ENCODE results near the gene BMF.
A peak's percentile ranks its signal among the peaks of the same experiment; 100 is the strongest.
"Not testable (repeated sequence)": the region's sequence is repeated elsewhere in the genome, so short reads cannot be mapped to it uniquely, and the experiment has no call there.

Gene BMF

DNA sequence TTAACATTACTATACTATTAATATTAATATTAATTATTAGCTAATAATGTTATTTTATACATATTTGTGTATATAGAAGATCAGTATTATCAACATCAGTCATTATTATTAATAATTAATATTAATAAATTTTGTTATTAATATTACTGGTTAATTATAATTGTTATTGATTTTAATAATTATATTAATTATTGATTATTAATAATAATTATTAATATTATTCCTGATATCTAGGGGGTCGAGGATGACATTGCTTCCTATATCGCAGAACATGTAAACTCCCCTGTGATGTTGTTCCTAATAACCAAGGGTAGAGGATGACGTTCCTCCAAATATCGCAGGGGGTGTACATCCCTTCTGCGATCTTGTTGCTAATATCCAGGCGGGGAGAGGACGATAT lies 17.3 kb upstream of the BMF start:
- DNase-seq, result no peak

DNA sequence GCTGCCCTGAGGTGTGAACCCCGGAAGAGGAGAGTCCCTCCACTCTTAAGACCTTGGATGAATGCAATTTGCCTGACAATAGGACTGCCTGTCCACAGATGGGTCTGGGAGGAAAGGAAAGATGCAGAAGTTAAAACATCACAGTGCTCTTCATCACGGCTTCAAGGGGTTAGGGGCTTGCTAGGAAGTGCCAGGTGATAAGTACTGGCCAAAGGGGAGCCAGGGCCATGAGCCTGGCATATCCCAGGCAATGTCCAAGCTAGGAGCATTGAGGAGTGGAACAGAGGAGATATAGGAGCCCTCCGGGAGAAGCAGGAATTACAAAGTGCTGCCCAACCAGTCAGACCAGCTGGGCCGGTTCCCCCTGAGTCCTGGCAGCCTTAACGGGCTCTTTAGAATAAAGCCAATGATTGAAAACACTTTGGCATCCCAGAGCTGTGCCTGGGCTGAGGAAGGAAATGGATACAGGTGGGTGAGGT lies 16.2 kb upstream of the BMF start:
- not testable (repeated sequence) for DNase-seq

DNA sequence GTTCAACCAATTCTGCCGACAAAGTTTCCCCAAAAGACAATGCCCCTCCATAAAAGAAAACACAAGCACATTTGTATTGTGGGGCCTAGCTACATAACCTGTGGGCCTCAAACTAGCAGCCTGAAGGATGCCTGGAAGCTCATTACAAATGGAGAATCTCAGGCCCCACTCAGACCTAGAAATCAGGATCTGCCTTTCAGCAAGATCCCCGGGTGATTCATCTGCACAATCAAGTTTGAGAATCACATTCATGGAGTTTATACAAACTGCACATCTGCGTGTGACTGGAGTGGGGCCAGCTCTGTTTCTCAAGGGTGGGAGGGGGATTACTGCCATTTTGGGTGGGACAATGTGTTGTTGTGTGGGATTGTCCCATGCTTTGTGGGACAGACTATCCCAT lies 15.7 kb upstream of the BMF start:
- DNase-seq, result not testable (repeated sequence)

DNA sequence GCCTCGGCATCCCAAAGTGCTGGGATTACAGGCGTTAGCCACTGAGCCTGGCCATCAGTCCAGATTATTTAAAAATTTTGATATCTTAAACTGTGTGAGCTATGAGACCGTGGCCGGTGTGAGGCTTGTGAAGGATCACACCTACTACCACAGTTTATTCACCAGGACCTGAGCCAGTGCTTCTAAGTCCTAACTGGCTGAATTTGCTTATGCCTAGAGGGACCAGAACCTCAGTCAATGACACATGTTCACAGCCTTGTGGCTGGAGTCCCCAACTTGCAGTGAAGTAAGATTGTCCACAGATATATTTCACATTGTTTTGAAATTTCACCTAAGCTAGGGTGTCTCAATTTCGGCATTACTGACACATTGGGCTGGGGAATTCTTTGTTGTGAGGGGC lies 15.2 kb upstream of the BMF start:
- DNase-seq, result not testable (repeated sequence)

DNA sequence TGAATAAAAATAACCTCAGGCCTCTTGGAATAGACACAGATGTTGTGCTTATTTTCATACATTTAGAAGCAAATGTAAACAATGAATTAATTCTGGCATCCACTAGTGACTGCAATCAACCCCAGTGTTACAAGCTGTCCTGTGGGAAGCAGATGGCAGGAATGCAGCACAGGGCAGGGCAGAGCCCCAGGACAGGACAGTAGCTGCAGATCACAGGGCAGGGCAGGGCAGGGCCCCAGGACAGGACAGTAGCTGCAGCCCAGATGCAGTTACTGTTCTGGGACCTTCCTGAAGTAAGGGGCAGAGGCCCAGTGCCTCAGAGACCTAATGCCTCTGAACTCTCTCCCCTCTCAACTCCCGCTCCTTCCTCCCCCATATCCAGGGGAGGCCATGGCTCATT lies 14.3 kb upstream of the BMF start:
- DNase-seq, result not testable (repeated sequence)

DNA sequence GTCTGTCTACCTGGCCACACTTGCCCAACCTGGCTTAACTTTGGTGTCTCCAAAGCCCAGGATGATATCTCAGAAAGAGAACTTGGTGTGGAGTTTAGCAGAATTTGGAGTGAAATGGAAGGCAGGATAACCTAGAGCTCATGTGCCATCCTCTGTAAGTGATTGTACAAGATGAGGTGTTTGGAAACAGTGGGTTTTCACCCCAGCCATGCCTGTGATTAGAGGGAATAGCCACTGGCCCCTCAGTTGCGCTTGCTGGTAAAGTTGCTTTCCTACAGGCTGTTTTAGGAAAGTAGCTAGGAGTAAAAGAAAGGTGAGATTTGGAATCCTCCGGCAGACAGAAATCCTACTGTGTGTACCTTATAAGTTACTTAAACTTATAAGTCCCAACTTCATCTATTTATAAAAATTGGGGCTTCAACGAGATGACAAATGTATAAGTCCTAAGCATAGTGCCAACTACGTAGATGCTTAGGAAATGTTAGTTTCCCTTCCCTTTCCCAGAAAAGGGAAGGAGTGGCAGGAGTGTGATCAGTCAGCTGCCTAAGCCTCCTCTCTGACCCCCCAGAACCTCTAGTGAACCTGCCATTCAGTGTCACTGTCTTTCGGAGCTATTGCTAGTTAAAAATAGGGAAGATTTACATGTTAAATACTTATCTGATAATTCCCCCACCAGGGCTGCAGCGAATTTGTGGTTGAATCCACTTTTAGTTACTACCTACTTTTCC lies 13.4 kb upstream of the BMF start:
- DNase-seq, result no peak

DNA sequence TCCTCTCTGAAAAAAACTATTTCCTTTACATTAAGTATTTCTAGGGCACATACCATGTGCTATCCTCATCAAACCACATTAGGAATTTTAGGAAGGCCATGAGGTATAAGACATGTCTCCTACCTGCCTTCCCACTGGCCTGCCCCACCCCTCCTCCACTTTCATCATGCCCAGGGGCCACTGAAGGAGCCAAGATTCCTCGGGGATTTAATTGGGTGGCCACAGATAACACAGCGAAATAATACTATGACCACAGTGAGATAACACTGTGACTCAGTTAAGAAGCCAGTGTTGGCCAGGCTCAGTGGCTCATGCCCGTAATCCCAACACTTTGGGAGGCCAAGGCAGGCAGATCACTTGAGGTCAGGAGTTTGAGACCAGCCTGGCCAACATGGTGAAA lies 9.8 kb upstream of the BMF start:
- DNase-seq, result no peak

DNA sequence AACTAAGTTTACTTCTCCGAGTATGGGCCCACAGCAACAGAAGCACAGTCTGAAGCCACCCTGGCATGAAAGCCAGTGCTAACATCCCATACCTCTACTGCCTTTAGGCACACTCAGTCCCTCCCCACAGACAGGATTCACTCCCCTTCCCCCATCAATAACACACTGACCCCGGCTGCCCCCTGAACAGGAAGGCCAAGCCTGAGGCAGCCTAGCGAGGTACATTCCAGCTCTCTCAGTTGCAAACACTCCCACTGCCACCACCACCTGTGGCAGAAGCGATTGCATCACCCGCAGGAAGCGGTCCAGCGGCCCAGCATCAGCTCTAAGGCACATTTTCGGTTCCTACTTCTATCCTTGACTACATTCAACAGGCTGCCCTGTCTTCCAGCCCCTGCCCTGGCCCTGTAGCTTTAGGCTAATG lies 7.0 kb upstream of the BMF start:
- peak; percentile 74 to 77 for DNase-seq

DNA sequence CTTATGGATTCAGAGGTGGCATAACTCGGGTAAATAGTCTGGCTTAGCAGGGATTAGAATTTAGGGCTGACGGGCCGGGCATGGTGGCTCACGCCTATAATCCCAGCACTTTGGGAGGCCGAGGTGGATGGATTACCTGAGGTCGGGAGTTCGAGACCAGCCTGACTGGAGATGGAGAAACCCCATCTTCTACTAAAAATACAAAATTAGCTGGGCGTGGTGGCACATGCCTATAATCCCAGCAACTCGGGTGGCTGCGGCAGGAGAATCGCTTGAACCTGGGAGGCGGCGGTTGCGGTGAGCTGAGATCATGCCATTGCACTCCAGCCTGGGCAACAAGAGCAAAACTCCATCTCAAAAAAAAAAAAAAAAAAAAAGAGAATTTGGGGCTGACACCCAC lies 6.4 kb upstream of the BMF start:
- DNase-seq, result not testable (repeated sequence)

DNA sequence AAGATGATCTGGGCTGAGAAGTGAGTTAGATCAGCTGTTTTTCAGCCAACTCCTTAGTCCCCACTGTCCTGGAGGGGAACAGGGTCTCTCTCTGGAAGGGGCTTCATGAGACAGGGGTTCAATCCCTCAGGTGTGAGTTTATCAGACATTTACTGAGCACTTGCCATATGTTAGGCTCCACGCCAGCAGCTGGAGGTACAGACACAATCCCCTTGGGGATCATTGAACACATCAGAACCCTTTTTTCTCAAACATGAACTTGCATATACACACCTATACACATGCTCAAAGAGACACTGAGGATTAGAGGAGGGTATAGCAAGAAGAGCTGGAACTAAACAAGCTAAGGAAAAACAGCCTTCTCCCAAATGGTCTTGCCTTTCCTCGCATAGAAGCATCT lies 5.5 kb upstream of the BMF start:
- no peak for DNase-seq

DNA sequence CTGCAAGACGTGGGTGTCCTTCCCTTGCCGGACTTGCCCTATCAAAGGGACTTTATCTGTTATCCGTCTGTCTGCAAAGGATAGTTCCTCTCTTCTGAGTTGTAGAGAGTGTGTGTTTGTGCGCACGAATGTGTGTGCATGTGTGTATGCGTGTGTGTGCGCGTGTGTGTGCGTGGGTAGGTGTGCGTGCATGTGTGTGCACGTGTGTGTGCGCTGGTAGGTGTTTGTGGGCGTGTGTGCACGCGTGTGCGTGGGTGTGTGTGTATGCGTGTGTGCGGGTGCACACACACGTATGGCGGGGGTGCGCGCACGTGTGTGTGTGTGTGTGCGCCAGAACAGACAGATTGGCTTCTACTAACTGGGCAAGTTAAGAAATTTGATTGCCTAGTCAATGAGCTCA lies 4.1 kb upstream of the BMF start:
- DNase-seq, result no peak

DNA sequence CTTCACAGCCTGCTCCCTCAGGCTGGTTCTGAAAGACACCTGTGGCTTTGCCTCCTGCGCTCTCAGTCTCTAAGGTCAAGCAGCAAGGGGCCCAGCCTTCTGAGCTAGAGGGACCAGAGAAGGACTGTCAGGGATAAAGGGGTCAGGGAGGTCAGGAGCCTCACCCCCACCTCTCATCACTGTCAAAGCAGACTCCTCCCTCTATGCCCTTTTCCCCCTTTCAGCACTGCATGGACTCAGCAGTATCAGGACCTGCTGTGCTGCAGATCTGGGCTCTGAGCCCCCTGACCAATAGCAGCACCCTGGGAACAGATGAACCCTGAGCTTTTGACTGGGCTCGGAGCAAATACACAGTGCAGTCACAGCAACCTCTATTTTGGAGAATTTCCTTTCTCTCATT lies 3.2 kb upstream of the BMF start:
- no peak for DNase-seq

DNA sequence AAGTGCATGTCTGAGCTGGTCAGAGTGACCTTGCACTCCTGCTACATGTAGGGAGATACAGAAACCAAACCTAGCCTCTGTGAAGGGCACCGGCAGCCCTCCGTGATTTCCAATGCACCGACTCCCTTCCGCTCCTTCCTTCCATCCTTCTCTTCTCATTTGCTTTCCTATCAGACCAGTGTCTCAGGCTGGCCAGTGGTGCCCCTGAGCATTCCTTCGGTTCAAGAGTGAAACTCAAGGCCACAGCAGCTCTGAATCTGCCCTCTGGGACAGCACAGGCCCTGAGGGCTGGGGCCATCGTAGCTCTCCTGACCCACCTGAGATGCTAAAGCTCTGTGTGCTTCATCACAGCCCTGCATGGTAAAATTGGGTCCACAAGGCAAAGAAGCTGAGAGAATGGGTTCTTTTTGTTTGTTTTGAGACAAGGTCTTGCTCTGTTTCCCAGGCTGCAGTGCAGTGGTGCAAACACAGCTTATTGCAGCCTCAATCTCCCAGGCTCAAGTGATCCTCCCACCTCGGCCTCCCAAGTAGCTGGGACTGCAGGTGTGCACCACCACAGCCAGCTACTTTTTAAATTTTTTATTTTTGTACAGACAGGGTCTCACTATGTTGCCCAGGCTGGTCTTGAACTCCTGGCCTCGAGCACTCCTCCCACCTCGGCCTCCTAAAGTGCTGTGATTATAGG lies 2.3 kb upstream of the BMF start:
- DNase-seq, result no peak

DNA sequence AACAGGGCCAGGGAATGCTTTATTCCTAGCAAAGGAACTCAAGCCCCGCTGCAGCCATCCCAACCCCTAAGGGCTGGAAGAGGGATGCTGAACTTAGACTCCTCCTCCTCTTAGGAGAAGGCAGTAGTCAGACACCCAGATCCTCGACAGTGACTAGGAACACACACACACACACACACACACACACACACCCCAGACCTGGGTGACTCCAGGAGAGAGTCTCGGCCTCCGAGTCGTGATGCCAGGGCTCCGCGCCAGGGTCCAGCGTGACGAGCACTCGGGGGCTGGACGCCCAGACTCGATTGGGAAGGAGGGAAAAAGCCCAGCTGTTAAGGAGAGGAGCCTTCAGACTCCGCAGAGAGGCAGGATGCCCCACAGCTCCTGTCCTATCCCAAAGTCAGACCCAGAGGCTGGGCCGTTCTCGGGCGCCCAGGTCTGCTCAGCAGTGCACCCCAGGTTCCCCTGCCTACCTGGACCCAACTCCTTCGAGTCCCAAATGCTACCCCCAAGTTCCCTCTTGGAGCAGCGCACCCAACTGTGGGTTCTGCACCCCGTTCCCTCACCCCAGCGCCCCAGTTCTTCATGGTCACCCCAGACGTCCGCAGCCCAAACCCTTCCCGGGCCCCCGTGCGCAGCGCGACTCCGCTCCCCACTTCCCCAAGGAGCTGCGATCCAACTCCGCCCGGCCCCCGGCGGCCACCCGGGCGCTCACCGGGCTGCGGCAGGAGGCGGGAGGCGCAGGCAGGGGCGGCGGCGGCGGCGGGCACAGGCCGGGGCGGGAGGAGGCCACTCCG lies 421 bp downstream of the BMF start:
- DNase-seq, result no peak

DNA sequence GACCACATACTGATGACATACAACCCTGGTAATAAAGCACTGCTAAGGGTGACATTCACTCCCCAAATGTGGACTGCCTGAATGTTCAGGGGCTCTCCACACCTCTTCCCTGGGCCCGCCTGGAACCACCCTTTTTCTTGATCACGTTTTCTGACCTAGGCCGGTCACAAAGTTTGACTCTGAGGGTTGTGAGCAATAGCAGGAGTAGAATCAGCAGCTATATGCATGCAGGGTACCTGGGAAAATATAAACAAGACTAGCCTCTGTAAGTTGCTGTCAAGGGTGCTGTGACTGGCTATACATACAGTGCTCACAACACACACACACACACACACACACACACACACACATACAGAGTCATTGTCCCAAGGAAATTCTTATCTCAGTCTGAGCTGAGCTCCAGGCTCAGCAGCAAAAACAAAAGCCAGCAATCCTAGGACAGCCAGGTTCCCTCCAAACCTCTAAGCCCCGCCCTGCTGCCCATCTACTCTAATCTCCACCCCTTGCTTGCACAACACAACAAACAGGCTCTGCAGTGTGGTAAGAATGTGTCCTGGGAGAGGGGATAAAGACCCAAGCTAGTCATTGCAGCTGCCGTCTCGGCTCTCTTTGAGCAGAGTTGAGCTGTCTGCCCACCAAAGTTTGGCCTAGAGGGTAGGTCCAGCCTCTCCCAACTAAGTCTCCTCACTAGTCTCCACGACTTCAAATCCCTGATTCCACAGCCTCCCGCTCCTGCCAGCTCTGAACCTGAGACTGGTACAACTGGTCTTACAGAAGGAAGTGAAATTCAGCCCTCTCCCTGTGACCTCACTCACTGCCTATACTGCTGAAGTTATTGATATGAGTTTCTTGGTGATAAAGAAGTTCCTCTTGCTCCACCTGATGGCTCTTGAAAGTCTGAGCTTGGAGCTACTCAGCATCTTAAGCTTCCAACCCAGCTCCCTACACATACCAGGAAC lies 2.2 kb downstream of the BMF start:
- DNase-seq, result peak; percentile 83 to 89

DNA sequence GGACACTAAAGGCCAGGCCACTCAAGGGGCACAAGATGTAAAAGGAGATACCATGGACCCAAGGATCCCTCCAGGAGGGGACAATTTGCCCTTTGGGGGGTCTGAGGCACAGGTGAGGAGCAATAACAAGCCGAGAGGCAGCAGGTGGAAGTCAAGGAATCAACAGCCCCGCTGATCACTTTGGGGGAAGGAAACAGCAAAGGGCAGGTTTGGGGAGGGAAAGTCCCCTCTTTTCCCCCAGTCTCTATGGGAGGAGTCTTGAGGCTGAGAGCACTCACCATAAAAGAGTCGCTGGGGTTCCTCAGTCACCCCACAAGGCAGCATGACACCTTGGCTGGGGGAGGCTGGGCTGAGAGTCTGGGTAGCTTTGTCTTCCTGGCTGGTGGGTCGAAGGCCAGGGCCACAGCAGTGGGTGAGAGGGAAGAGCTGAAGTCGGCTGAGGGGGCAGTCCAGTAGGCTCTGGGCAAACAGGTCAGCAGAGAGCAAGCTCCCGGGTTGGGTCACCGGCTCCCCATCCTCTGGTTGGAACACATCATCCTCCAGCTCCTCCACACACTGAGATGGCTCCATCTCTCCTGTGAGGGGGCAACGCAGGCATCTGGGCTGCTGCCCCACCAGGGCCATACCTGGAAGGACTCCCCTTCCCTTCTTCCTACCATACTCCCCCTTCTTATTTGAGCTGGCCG lies 3.0 kb downstream of the BMF start:
- DNase-seq, result no peak

DNA sequence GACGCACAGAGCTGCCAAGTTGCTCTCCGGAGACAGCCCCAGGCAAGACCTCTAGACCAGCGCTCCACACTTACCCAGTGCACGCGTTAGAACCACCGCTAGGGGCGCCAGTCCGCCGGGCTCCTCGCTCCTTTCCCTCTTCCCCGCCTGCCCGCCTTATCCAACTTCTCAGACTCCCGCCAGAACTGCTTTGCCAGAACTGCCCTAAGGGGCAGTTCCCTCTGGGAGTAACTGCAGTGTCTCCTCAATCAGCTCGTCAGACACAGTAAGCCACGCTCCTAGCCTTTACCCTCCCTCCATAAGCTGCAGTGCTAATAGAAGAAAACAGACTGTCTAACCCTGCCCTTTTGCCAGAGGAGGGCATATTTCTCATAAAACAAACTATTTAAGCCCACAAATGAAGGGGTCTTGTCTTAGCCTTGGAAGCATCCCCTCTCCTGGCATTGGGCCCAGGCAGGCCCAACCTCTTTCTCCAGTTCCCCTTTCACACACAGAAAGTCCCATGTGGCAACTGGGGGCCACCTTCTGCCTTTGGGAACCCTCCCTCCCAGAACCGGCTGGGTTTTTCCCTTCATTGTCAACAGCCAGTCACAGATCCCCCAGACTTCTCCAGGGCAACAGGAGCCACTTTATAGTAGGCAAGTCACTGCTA lies 3.7 kb downstream of the BMF start:
- peak; percentile 77 to 83 for DNase-seq

DNA sequence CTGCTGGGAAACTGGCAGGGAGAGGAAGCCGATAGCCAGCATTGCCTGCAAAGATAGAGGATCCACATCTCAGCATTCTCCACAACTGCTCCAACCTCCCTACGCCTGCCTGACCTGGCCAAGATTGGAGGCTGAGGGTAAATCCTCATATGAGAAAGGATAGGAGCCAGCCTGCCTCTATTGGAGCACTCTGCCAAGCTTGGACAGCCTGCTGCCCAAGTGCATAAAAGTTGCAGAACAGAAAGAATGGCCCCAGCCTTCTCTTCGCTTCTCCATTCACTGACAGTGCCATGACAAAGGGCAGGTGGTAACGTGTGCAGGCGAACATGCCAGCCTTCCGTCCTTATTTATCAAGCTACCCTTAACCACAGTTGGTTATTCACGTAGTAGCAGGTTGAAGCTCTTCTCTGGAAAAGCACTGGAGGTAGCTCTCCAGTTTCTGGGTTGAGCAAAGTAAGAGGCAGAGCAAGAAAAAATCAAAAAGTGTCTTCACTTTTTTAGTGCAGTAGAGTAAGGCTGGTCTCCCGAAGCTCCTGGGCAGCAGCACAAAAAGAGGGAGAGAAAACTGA lies 4.3 kb downstream of the BMF start:
- DNase-seq, result no peak

DNA sequence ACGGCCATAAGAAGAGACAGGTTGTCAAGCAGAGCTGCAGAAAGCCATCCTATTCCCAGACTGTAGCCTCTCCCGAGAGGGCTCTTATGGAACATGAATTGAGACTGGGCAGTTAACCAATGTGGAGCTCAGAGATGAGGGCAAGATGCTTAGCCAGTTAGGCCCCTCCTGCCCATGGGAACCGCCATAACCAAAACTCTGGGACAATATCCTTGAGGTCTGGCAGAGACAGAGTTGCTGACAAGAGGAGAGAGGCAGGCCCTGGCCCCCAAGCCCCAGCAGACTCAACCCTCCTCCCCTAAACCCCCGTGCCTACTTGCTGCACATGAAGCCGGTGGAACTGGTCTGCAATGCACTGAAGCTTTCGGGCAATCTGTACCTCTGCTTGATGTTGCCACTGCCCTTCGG lies 4.8 kb downstream of the BMF start:
- no peak for DNase-seq

DNA sequence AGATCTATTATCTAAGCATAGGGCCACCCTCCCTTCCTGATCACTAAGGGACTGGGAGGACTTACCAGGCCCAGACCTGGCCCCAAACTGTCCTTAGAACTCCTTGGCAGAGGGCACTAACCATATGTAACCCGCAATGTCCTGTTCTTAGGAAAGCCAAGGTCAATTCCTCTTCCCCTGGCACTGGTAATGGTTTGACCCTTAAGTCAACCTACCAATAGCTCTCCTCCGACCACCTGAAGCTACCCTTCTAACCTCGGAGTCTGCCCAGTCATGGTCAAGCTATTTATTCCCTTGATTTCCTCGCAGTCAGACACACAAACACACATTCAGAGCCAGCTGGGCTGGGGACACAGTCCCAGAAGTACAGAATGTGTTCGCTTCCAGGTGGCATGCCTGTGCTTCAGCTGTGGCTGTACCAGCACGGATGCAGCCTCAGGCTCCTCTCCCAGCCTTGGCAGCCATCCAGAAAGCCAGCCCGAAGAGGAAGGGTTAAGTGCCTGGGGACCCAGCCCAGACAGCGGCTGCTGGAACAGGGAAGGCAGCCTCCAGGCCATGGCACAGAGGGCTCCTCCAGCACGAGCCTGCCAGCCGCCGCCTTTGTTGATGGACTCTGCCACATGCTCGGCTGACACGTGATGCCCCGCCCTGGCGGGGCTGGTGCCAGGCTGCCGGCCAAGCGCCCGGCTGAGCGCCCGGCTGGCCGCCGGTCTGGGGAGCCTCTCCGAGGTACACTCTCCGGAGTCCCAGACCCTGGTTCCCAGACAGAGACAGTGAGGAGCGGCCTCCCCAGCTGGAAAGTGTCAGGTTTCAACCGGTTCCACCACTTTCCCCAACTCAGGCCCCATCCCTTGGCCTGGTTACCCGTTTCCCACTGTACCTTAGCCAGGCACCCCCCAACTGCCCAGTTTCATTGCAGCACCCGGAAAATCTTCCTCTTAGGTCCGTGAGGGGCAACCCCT lies 5.5 kb downstream of the BMF start:
- DNase-seq, result no peak
